ENCODE data around the gene DPYSL5. TPM values are rescaled to one million over a fixed set of nuclear protein-coding genes. Genes with fewer than 3 reads are reported as not detected.

The DPYSL5 gene
- total and polyA plus RNA-seq, 10 of the 15 experiments (the other 5 are each of a cell fraction or from before 2014, with no cell fraction given) = not detected

GRCh38 chr2:26985807-26986206 lies 137.9 kb downstream of the DPYSL5 start:
- ChIA-PET POLR2A (no interaction called here), SMC1A (ENCODE audit: uncharacterized antibody, unreplicated experiment) (no interaction called here), RAD21 (ENCODE audit: unreplicated experiment) (no interaction called here), CTCF (interaction anchor here (0.9 kb wide), 1 partner anchor 24 kb away, joined by 3 read pairs; no protein-coding TSS in a partner anchor)
- Histone ChIP-seq H3K27ac (ENCODE audit: control insufficient read depth, insufficient read depth) (no peak overlapping the region), H2AFZ (ENCODE audit: control insufficient read depth, low read depth, low read length) (no peak overlapping the region), H3K4me2 (ENCODE audit: control insufficient read depth, insufficient read depth) (no peak overlapping the region), H3K27me3 (replicated peaks in 1 of 2; ENCODE audit: control insufficient read depth in 2 of 2, insufficient read depth in 2 of 2, low read length in 1 of 2) (peaks cover 5% of the 10 kb centered on the region in 2 experiments; a peak in 3 of 4 replicates), H3K9me3 (replicated peaks; ENCODE audit: control insufficient read depth, insufficient read depth, low read length) (no peaks in the 10 kb centered on the region), H4K20me1 (ENCODE audit: control insufficient read depth, insufficient read depth) (no peaks in the 10 kb centered on the region), H3K4me1 (ENCODE audit: control insufficient read depth, insufficient read depth, low read length) (no peaks in the 10 kb centered on the region), H3K4me3 (no peak overlapping the region), H3K36me3 (ENCODE audit: control insufficient read depth in 2 of 2, insufficient read depth in 2 of 2, low read length in 1 of 2) (no peaks in the 10 kb centered on the region), H3K9ac (ENCODE audit: control insufficient read depth, insufficient read depth, low read length) (no peak overlapping the region), H3K79me2 (ENCODE audit: control insufficient read depth, insufficient read depth, low read length) (no peaks in the 10 kb centered on the region)
- intact Hi-C loops (cut with micrococcal nuclease; ENCODE audit: unreplicated experiment) (no loop called here), in situ Hi-C loops (cut with MboI) (no loop called here)
- 65% methylated on average over 4 of the region's 4 CpGs for WGBS (ENCODE audit: insufficient coverage, insufficient replicate concordance, low lambda C conversion rate, missing lambda C conversion rate)
- FAIRE-seq (no peak), DNase-seq (ENCODE audit: low read depth, low spot score) (no peak), ATAC-seq (no peak)
- BruUV-seq (replicated peaks) = no TSS peak
- TF ChIP-seq GABPA (IDR thresholded peaks at IDR 0.05; ENCODE audit: low read depth) = no peak
- TF ChIP-seq IKZF2 (IDR thresholded peaks at IDR 0.05) = no peak
- no peak for TF ChIP-seq USF2 (IDR thresholded peaks at IDR 0.05; ENCODE audit: borderline replicate concordance, low read depth, low read length)
- TF ChIP-seq, protein P1, sequence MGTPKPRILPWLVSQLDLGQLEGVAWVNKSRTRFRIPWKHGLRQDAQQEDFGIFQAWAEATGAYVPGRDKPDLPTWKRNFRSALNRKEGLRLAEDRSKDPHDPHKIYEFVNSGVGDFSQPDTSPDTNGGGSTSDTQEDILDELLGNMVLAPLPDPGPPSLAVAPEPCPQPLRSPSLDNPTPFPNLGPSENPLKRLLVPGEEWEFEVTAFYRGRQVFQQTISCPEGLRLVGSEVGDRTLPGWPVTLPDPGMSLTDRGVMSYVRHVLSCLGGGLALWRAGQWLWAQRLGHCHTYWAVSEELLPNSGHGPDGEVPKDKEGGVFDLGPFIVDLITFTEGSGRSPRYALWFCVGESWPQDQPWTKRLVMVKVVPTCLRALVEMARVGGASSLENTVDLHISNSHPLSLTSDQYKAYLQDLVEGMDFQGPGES (IDR thresholded peaks at IDR 0.05) = no peak
- TF ChIP-seq ZNF217 (IDR thresholded peaks at IDR 0.05) = no peak
- TF ChIP-seq ASH2L (IDR thresholded peaks at IDR 0.05; ENCODE audit: borderline replicate concordance, low read depth) = no peak
- no peak for TF ChIP-seq RELB (IDR thresholded peaks at IDR 0.05; ENCODE audit: low read depth)
- TF ChIP-seq EGR1 (IDR thresholded peaks at IDR 0.05; ENCODE audit: borderline replicate concordance in 1 of 2, low read depth in 2 of 2, low read length in 2 of 2) = no peak
- no peak for TF ChIP-seq IKZF1 (conservative IDR thresholded peaks at IDR 0.05)
- no peak for TF ChIP-seq RELA (IDR thresholded peaks at IDR 0.05; ENCODE audit: borderline replicate concordance, partially characterized antibody)
- no peak for TF ChIP-seq IRF5 (IDR thresholded peaks at IDR 0.05; ENCODE audit: borderline replicate concordance)
- TF ChIP-seq BACH1 (IDR thresholded peaks at IDR 0.05; ENCODE audit: borderline replicate concordance) = no peak
- TF ChIP-seq KAT2A (conservative IDR thresholded peaks at IDR 0.05; ENCODE audit: control insufficient read depth, low read depth, low read length) = no peak
- no peak for TF ChIP-seq RB1 (IDR thresholded peaks at IDR 0.05; ENCODE audit: borderline replicate concordance)
- no peak for TF ChIP-seq ZBTB40 (IDR thresholded peaks at IDR 0.05; ENCODE audit: borderline replicate concordance)
- no peak for TF ChIP-seq CBFB (IDR thresholded peaks at IDR 0.05; ENCODE audit: low read depth)
- TF ChIP-seq FOXM1 (IDR thresholded peaks at IDR 0.05; ENCODE audit: low read depth, low read length) = no peak

All from GM12878 (cell line).